Measurements from ENCODE around the gene ETNK1. TPM values are rescaled to one million over a fixed set of nuclear protein-coding genes. Genes with fewer than 3 reads are reported as not detected.

ETNK1 gene
- total RNA-seq, 1 donor from 2014 or later = 23.3 TPM

DNA sequence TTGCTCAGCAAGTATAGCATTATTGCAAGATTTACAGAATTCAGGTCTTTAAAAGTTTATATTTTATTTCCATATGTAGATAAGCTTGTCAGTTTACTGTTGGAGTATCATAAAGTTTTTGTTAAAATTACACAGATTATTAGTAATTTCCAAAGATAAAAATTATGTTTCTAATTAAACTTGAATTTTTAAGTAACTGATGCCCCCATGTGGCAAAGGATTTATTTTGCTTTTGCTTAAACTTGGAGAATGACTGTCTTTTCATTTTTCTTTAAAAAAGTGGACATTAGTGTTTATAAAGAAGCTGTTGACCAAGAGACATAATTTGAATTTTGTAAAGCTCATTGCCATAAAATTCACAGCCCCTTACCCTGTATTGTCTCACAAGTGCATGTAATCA, 45.8 kb downstream of the ETNK1 start:
- no peak overlapping the region for H3K27ac ChIP-seq
- no peaks in the 10 kb centered on the region for H3K4me1 ChIP-seq
- intact Hi-C loops (cut with DNase I) = no loop called here
- H3K27me3 ChIP-seq = no peaks in the 10 kb centered on the region
- H3K9me3 ChIP-seq = no peaks in the 10 kb centered on the region
- no peak for DNase-seq (ENCODE audit: extremely low spot score in 2 of 2)
- no peak overlapping the region for H3K4me3 ChIP-seq
- TF ChIP-seq POLR2A (IDR thresholded peaks at IDR 0.05) = no peak
- no peak for TF ChIP-seq POLR2AphosphoS5 (IDR thresholded peaks at IDR 0.05; ENCODE audit: insufficient read depth in 1 of 2, low read depth in 1 of 2)
- TF ChIP-seq, protein P1, sequence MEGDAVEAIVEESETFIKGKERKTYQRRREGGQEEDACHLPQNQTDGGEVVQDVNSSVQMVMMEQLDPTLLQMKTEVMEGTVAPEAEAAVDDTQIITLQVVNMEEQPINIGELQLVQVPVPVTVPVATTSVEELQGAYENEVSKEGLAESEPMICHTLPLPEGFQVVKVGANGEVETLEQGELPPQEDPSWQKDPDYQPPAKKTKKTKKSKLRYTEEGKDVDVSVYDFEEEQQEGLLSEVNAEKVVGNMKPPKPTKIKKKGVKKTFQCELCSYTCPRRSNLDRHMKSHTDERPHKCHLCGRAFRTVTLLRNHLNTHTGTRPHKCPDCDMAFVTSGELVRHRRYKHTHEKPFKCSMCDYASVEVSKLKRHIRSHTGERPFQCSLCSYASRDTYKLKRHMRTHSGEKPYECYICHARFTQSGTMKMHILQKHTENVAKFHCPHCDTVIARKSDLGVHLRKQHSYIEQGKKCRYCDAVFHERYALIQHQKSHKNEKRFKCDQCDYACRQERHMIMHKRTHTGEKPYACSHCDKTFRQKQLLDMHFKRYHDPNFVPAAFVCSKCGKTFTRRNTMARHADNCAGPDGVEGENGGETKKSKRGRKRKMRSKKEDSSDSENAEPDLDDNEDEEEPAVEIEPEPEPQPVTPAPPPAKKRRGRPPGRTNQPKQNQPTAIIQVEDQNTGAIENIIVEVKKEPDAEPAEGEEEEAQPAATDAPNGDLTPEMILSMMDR (IDR thresholded peaks at IDR 0.05) = no peak
- H3K36me3 ChIP-seq = peaks cover 0 to 15% of the 10 kb centered on the region in 2 donors

DNA sequence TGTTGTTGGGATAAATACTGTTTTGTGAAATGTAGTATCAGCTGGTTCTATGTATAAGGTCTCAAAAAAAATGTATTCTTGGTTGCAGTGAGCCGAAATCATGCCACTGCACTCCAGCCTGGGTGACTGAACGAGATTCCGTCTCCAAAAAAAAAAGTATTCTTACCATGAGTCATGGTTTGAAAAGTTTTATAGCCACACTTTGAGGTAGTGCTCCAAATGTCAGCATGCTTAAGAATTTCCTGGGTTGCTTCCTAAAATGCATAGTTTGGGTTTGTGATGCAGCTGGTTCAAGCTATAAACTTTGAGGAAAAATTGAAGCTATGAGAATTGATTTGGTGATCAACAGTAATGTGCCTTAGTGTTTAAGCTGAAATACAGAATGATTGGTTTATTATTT, 48.0 kb downstream of the ETNK1 start:
- no peak for DNase-seq (ENCODE audit: extremely low spot score in 2 of 2)

GRCh38 chr12:22677781-22678574, 53.0 kb downstream of the ETNK1 start:
- TF ChIP-seq POLR2AphosphoS5 (IDR thresholded peaks at IDR 0.05; ENCODE audit: insufficient read depth in 1 of 2, low read depth in 1 of 2) = no peak
- TF ChIP-seq, protein P1 (IDR thresholded peaks at IDR 0.05) = no peak
- no peak for TF ChIP-seq POLR2A (IDR thresholded peaks at IDR 0.05)
- no peak overlapping the region for H3K27ac ChIP-seq
- DNase-seq (ENCODE audit: extremely low spot score in 2 of 2) = no peak
- H3K4me3 ChIP-seq = no peak overlapping the region
- intact Hi-C loops (cut with DNase I) = no loop called here
- no peaks in the 10 kb centered on the region for H3K27me3 ChIP-seq
- H3K9me3 ChIP-seq = no peaks in the 10 kb centered on the region
- H3K36me3 ChIP-seq = peaks cover 0 to 37% of the 10 kb centered on the region in 2 donors
- H3K4me1 ChIP-seq = no peaks in the 10 kb centered on the region

More for the DNA sequence above, 48.0 kb downstream of the ETNK1 start:
- peaks cover 0 to 27% of the 10 kb centered on the region in 2 donors for H3K36me3 ChIP-seq
- no peaks in the 10 kb centered on the region for H3K9me3 ChIP-seq
- H3K27me3 ChIP-seq = no peaks in the 10 kb centered on the region
- H3K27ac ChIP-seq = no peak overlapping the region
- H3K4me3 ChIP-seq = no peak overlapping the region
- intact Hi-C loops (cut with DNase I) = no loop called here
- TF ChIP-seq, protein P1 (IDR thresholded peaks at IDR 0.05) = no peak
- no peak for TF ChIP-seq POLR2AphosphoS5 (IDR thresholded peaks at IDR 0.05; ENCODE audit: insufficient read depth in 1 of 2, low read depth in 1 of 2)
- no peak for TF ChIP-seq POLR2A (IDR thresholded peaks at IDR 0.05)
- no peaks in the 10 kb centered on the region for H3K4me1 ChIP-seq

DNA sequence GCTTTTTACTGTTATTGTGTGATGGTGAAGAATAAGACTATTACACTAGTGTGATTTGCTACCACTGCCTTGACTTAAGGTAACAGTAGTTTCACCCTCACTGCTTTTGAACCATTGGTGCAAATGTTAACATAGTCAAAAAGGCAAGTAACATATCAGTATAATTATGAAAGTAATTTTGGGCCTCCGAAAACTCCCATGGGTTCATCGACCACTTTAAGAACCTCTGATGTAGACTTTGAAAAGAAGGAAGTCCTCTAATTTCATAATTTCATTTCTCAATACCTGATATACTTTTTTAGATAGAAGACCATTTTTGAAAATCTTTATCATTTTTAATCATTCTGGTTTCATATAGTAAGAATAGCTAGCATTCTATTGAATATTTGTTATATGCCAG, 57.7 kb downstream of the ETNK1 start:
- TF ChIP-seq POLR2AphosphoS5 (IDR thresholded peaks at IDR 0.05; ENCODE audit: insufficient read depth in 1 of 2, low read depth in 1 of 2) (no peak), POLR2A (IDR thresholded peaks at IDR 0.05) (no peak)
- TF ChIP-seq, protein P1 (IDR thresholded peaks at IDR 0.05) = no peak

GRCh38 chr12:22683131-22683530, 58.2 kb downstream of the ETNK1 start:
- TF ChIP-seq POLR2A (IDR thresholded peaks at IDR 0.05) (no peak), POLR2AphosphoS5 (IDR thresholded peaks at IDR 0.05; ENCODE audit: insufficient read depth in 1 of 2, low read depth in 1 of 2) (no peak)
- TF ChIP-seq, protein P1 (IDR thresholded peaks at IDR 0.05) = no peak
- no peaks in the 10 kb centered on the region for H3K9me3 ChIP-seq
- DNase-seq (ENCODE audit: extremely low spot score in 2 of 2) = no peak
- no peak overlapping the region for H3K4me3 ChIP-seq
- no peaks in the 10 kb centered on the region for H3K27me3 ChIP-seq
- intact Hi-C loops (cut with DNase I) = no loop called here
- H3K36me3 ChIP-seq = peaks cover 0 to 17% of the 10 kb centered on the region in 2 donors
- no peaks in the 10 kb centered on the region for H3K4me1 ChIP-seq
- H3K27ac ChIP-seq = no peak overlapping the region

More for the DNA sequence above, 57.7 kb downstream of the ETNK1 start:
- H3K9me3 ChIP-seq = no peaks in the 10 kb centered on the region
- no peaks in the 10 kb centered on the region for H3K27me3 ChIP-seq
- no peaks in the 10 kb centered on the region for H3K4me1 ChIP-seq
- DNase-seq (ENCODE audit: extremely low spot score in 2 of 2) = no peak
- H3K36me3 ChIP-seq = peaks cover 0 to 18% of the 10 kb centered on the region in 2 donors
- intact Hi-C loops (cut with DNase I) = no loop called here
- H3K27ac ChIP-seq = no peak overlapping the region
- no peak overlapping the region for H3K4me3 ChIP-seq
